Measurements from ENCODE around the gene CCDC86.

Gene CCDC86

DNA sequence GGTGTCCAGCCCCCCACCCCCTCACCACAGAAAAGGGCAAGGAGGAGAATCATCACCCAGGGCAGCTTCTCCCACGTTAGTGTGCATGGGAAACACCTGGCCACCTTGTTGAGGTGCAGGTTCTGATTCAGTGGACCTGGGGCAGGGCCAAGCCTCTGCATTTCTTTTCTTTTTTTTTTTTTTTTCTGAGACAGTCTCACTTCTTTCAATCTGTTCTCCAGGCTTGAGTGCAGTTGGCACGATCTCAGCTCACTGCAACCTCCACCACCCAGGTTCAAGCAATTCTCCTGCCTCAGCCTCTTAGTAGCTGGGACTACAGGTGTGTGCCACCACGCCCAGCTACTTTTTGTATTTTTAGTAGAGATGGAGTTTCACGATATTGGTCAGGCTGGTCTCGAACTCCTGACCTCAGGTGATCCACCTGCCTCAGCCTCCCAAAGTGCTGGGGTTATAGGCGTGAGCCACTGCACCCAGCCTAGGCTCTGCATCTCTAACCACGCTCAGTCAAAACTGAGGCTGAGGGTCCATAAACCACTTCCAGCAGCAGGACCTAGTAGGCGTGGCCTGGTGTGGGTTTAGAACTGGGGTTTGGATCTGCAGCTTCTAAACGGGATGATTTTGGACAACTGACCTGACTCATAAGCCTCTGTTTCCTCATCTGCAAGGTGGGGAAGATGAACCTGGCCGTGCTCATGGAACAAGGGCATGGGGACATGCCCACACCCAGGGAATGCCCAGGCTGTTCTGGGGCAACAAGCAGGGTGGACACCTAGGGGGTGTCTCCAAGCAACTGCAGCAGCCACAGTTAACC lies 26.2 kb downstream of the CCDC86 start:
- H3K27ac ChIP-seq (ENCODE audit: low read length), result peak overlapping the region; percentile 93
- H2AFZ ChIP-seq (ENCODE audit: low read depth, low read length), result no peak overlapping the region
- no peak overlapping the region for H3K9ac ChIP-seq (ENCODE audit: low read depth, low read length)
- no peaks in the 10 kb centered on the region for H4K20me1 ChIP-seq (ENCODE audit: insufficient read depth, low read length)
- peaks cover 71% of the 10 kb centered on the region for H3K4me1 ChIP-seq (ENCODE audit: insufficient read depth, low read length)
- no peaks in the 10 kb centered on the region for H3K9me3 ChIP-seq (ENCODE audit: insufficient read depth, low read length, severe bottlenecking)
- H3K79me2 ChIP-seq (ENCODE audit: insufficient read depth, low read length), result no peaks in the 10 kb centered on the region
- DNase-seq (peak; percentile 61), ATAC-seq (ENCODE audit: insufficient read depth, low read depth) (no peak)
- H3K4me3 ChIP-seq (ENCODE audit: low read depth in 1 of 2, low read length in 2 of 2), result no peak overlapping the region
- TF ChIP-seq EZH2 (IDR thresholded peaks at IDR 0.05; ENCODE audit: borderline replicate concordance, low read depth, low read length, severe bottlenecking), result no peak
- TF ChIP-seq CTCF (IDR thresholded peaks at IDR 0.05; ENCODE audit: borderline replicate concordance, extremely low read depth, low read length, poor library complexity, severe bottlenecking), result no peak
- no peaks in the 10 kb centered on the region for H3K27me3 ChIP-seq (ENCODE audit: insufficient read depth, low read length, poor library complexity)
- no peak overlapping the region; the same call in 1 of the 2 replicates for H3K4me2 ChIP-seq (ENCODE audit: insufficient read depth, low read length)
- no peaks in the 10 kb centered on the region for H3K36me3 ChIP-seq (ENCODE audit: insufficient read depth, low read length)

- no peak overlapping the region; the same call in 1 of the 2 replicates for H3K4me2 ChIP-seq (ENCODE audit: insufficient read depth, low read length)
Measured at GRCh38 chr11:60868682-60869450, 27.0 kb downstream of the CCDC86 start.

GRCh38 chr11:60869451-60869825 lies 27.5 kb downstream of the CCDC86 start:
- H3K27ac ChIP-seq (ENCODE audit: low read length), result peak overlapping the region; percentile 93
- H3K36me3 ChIP-seq (ENCODE audit: insufficient read depth, low read length), result no peaks in the 10 kb centered on the region
- peaks cover 85% of the 10 kb centered on the region for H3K4me1 ChIP-seq (ENCODE audit: insufficient read depth, low read length)
- H3K9ac ChIP-seq (ENCODE audit: low read depth, low read length), result no peak overlapping the region
- ATAC-seq (ENCODE audit: insufficient read depth, low read depth) (no peak), DNase-seq (no peak)
- no peak for TF ChIP-seq CTCF (IDR thresholded peaks at IDR 0.05; ENCODE audit: borderline replicate concordance, extremely low read depth, low read length, poor library complexity, severe bottlenecking)
- no peak for TF ChIP-seq EZH2 (IDR thresholded peaks at IDR 0.05; ENCODE audit: borderline replicate concordance, low read depth, low read length, severe bottlenecking)
- no peaks in the 10 kb centered on the region for H3K79me2 ChIP-seq (ENCODE audit: insufficient read depth, low read length)
- H3K4me2 ChIP-seq (ENCODE audit: insufficient read depth, low read length), result no peak overlapping the region
- no peaks in the 10 kb centered on the region for H4K20me1 ChIP-seq (ENCODE audit: insufficient read depth, low read length)
- H2AFZ ChIP-seq (ENCODE audit: low read depth, low read length), result no peak overlapping the region
- H3K4me3 ChIP-seq (ENCODE audit: low read depth in 1 of 2, low read length in 2 of 2), result no peak overlapping the region
- no peaks in the 10 kb centered on the region for H3K27me3 ChIP-seq (ENCODE audit: insufficient read depth, low read length, poor library complexity)
- H3K9me3 ChIP-seq (ENCODE audit: insufficient read depth, low read length, severe bottlenecking), result no peaks in the 10 kb centered on the region

More at GRCh38 chr11:60868682-60869450, 27.0 kb downstream of the CCDC86 start:
- Histone ChIP-seq H3K27me3 (ENCODE audit: insufficient read depth, low read length, poor library complexity) (no peaks in the 10 kb centered on the region), H4K20me1 (ENCODE audit: insufficient read depth, low read length) (no peaks in the 10 kb centered on the region), H3K9ac (ENCODE audit: low read depth, low read length) (no peak overlapping the region), H3K4me3 (ENCODE audit: low read depth in 1 of 2, low read length in 2 of 2) (no peak overlapping the region), H3K4me1 (ENCODE audit: insufficient read depth, low read length) (peaks cover 79% of the 10 kb centered on the region), H2AFZ (ENCODE audit: low read depth, low read length) (no peak overlapping the region), H3K27ac (ENCODE audit: low read length) (peak overlapping the region; percentile 93), H3K79me2 (ENCODE audit: insufficient read depth, low read length) (no peaks in the 10 kb centered on the region), H3K36me3 (ENCODE audit: insufficient read depth, low read length) (no peaks in the 10 kb centered on the region), H3K9me3 (ENCODE audit: insufficient read depth, low read length, severe bottlenecking) (no peaks in the 10 kb centered on the region)
- DNase-seq (peak; percentile 63), ATAC-seq (ENCODE audit: insufficient read depth, low read depth) (peak; percentile 14; the same call in 2 of the 3 replicates)
- no peak for TF ChIP-seq CTCF (IDR thresholded peaks at IDR 0.05; ENCODE audit: borderline replicate concordance, extremely low read depth, low read length, poor library complexity, severe bottlenecking)
- no peak for TF ChIP-seq EZH2 (IDR thresholded peaks at IDR 0.05; ENCODE audit: borderline replicate concordance, low read depth, low read length, severe bottlenecking)
